Epithelial cell of prostate (primary cell): ENCODE measurements around the gene DPH7.
"Not testable (repeated sequence)": the region's sequence is repeated elsewhere in the genome, so short reads cannot be mapped to it uniquely, and the experiment has no call there.

Experiments used
- DNase-seq: peaks from one replicate; pipeline ENCODE4 v3.0.0-alpha.2; 2011; ENCODE audit warnings: low read depth, low spot score
- H3K27ac ChIP-seq: fragments of 450-650 bp; 2 replicates; pipeline ENCODE4 v1.5.1; 2017; ENCODE audit warnings: mild to moderate bottlenecking

DPH7 gene

DNA sequence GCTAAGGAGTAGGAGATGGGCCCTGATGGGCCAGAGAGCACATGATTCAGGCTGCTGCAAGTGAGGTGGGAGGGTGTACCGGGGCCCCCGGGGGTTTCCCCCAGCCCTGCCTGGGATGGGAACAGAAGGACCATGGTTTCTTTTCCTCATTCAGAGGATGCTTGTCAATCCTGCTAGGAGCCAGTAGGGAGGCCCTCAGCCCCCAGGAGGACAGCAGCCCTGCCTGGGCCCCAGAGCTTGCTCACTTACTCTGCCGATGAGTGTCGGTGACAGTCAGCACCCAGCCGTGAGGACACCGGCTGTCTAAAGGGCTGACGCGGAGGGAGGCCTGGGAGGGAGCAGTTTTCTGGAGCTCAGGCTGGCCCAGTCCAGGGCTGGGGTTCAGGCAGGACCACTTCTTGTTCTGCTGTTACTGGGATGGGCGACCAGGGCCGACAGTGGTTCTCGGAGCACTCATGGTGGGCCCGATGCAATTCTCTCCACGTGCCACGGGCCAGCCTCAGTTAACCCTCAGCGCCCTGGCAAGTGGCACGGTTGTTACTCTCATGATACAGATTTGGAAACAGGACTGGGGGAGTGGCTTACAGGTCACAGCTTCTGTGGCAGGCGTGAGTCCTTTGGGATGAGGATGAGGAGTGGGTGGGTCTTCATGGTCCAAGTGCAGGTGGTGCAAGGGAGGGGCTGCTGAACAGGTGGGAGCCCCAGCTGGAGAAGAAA lies 28.6 kb upstream of the DPH7 start:
- no peak for DNase-seq
- H3K27ac ChIP-seq, result peak overlapping the region; percentile 88

DNA sequence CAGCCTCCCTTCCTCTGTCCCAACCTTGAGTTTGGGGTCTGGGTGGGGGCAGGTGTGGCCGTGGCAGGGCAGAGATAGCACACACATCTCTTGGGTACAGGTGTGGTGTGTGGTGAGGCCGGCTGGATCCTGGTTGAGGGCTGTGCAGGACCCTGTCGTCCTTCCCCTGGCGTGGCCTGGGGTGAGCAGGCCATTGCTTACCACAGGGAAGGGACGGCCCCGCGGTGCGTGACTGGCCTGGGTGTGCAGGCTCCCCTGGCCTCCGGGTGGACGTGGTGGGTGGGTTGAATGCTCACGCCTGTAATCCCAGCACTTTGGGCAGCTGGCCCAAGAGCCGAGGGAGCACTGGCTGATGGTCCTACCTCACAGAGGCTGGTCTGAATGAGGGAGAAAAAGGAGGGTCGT lies 28.0 kb upstream of the DPH7 start:
- DNase-seq, result no peak
- peak overlapping the region; percentile 88 for H3K27ac ChIP-seq

GRCh38 chr9:137606005-137606621 lies 27.4 kb upstream of the DPH7 start:
- H3K27ac ChIP-seq, result peak overlapping the region; percentile 88
- no peak for DNase-seq

- peak within 1 kb of the TSS; percentile 88 for H3K27ac ChIP-seq
- DNase-seq, result peak; percentile 18
Measured at GRCh38 chr9:137605121-137606004, 26.6 kb upstream of the DPH7 start, which contains the start of gene ARRDC1. TSS of gene ARRDC1 (plus strand) at chr9:137605686. CDS start at chr9:137605718, 32 bp downstream.

GRCh38 chr9:137604345-137605086 lies 25.8 kb upstream of the DPH7 start:
- DNase-seq, result no peak
- H3K27ac ChIP-seq, result no peak overlapping the region

- H3K27ac ChIP-seq, result no peak overlapping the region
Measured at GRCh38 chr9:137603879-137604278, 25.2 kb upstream of the DPH7 start.

GRCh38 chr9:137602661-137603060 lies 23.9 kb upstream of the DPH7 start:
- H3K27ac ChIP-seq, result no peak overlapping the region
- no peak for DNase-seq

More at GRCh38 chr9:137603879-137604278, 25.2 kb upstream of the DPH7 start:
- DNase-seq, result no peak

DNA sequence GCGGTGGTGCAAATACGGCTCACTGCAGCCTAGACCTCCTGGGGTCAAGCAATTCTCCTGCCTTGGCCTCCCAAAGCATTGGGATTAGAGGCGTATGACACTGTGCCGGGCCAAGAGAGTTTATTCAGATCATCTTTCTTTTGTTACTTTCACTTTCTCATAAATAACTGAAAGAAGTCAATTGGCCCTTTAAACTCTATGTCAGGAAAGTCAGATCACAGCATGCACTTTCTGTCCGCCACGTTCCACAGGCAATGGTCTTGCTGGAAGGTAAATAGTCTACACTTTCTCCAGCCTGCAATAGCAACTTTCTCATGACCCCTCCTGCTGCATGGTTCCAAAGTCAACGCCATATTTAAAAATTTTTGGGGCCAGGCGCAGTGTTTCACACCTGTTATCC lies 20.2 kb upstream of the DPH7 start:
- no peak overlapping the region for H3K27ac ChIP-seq
- DNase-seq, result no peak

- DNase-seq, H3K27ac ChIP-seq: not testable (repeated sequence)
Measured at GRCh38 chr9:137596577-137596976, 17.9 kb upstream of the DPH7 start.

DNA sequence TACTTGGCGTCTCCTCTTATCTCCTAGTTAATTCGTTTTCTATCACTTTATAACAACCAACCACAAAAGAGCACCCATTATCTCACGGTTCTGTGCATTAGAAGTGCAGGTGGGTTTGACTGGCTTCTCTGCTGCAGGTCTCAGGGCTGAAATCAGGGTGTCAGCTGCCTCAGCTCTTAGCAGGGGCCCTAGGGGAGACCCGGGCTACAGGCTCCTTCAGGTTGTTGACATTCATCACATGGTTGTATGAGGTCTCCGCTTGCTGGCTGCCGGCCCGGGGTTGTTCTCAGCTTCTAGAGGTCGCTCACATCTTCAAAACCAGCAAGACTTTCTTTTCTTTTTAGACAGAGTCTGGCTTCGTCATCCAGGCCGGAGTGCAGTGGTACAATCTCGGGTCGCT lies 14.5 kb upstream of the DPH7 start:
- DNase-seq, result no peak
- H3K27ac ChIP-seq, result no peak overlapping the region

DNA sequence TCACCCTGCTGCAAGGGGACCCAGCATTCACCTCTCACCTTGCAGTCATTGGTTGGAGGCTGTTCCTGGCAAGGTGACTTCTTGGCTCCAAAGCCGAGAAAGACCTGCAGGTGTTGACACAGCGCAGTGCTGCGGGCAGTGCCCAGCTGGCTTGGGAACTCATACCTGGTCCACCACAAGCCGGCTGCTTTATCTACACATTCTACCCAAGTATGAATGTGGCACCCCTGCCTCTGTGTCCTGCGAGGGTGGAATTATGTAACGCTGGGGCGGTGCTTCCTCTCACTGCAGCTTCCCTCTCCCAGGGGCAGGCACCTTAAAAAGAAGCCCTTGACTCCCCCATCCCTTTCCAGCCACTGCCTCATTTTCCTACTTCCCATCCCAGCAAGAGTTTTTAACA lies 14.0 kb upstream of the DPH7 start:
- no peak for DNase-seq
- H3K27ac ChIP-seq, result no peak overlapping the region

- DNase-seq, result peak; percentile 16
- peak within 1 kb of the TSS; percentile 23 for H3K27ac ChIP-seq
Measured at GRCh38 chr9:137590469-137591383, 12.0 kb upstream of the DPH7 start, which contains the start of gene ZMYND19. TSS of gene ZMYND19 (minus strand) at chr9:137590512. CDS start at chr9:137590263, 249 bp downstream.

DNA sequence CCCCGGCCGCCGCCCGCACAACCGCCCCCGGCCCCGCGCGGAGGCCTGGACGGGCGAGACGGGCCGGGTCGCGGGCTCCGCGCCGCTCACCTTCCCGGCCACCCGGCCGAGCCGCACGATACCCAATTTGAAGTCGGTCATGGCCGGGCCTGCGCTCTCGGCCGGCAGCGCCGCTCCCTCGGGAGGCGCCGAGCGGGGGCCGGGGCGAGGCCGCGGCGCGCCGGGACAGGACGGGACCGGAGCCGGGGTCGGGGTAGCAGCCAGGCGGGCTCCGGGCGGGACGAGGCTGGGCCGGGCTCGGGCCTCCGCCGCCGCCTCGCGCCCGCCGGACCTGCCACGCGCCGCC lies 11.4 kb upstream of the DPH7 start:
- DNase-seq, result no peak
- peak overlapping the region; percentile 23 for H3K27ac ChIP-seq

GRCh38 chr9:137589441-137590122 lies 10.9 kb upstream of the DPH7 start:
- no peak for DNase-seq
- H3K27ac ChIP-seq, result peak overlapping the region; percentile 23

DNA sequence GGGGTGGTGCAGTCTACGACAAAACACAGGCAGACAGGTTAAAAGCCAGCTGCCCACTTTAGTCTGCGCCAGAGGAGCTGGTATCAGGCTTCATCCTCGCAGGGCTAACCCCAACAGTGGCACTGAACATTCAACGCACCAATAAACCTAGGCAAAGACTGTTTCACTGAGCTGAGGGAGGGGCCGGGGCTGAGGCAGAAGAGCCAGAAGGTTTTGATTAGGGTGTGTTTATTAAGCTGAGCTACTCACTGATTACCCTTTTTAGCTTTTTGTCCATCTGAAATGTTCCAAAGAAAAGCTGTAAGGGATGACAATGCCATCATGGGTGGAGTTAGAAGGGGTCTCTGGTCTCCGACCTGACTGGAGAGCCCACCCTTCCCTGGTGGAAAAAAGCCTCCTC lies 10.2 kb upstream of the DPH7 start:
- H3K27ac ChIP-seq, result no peak overlapping the region

DNA sequence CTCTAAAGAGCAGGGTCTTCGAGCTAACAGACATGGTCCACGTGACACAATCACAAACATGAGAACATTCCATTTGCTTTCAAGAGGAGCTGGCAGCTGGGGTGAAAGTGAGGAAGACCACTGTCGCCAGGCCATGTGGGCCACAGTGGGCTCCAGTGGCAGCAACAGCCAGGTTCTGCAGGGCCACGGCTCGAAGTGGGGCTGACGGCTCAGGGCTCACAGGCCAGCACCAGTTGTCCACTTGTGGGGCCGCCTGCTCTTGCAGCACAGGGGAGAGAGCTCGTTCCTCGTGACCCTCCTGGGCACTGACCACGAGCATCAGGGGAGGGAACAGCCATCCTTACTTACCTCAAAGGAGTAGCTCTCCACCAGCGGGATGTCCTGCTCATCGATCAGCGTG lies 9.6 kb upstream of the DPH7 start:
- no peak for DNase-seq
- no peak overlapping the region for H3K27ac ChIP-seq

More for the DNA sequence above, 10.2 kb upstream of the DPH7 start:
- no peak for DNase-seq

DNA sequence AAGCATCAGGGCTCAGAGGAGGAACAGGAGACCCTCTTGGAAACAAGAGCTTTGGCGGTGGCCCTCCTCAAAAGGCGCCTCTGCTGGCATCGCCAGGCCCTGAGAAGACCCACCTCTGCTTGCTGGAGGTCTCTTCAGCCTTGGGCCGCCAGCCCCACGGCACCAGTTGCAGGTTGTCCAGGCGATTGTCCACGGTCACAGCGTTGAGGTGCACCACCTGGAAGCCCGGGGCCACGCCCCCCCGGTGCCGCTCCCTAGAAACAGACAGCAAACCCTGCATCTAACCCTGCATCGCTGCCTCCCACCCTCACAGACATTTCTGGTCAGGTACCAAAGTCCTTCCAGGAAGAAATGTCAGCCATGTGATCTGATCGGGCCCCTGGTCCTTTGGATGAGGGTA lies 8.1 kb upstream of the DPH7 start:
- DNase-seq, result no peak
- H3K27ac ChIP-seq, result no peak overlapping the region

- no peak overlapping the region for H3K27ac ChIP-seq
- DNase-seq, result no peak
Measured at GRCh38 chr9:137583957-137584356, 5.2 kb upstream of the DPH7 start.

- no peak for DNase-seq
- H3K27ac ChIP-seq, result no peak overlapping the region
Measured at GRCh38 chr9:137583347-137583746, 4.6 kb upstream of the DPH7 start.
